HG03103 (cell line): Measurements from ENCODE around the gene CEBPZOS.

Experiments
- ATAC-seq: cut with Tn5 transposase; IDR thresholded peaks from one replicate; pipeline ENCODE4 v1.9.1; 2021; ENCODE audit warnings: low read depth; ENCODE audit not compliant: unreplicated experiment

CEBPZOS gene

DNA sequence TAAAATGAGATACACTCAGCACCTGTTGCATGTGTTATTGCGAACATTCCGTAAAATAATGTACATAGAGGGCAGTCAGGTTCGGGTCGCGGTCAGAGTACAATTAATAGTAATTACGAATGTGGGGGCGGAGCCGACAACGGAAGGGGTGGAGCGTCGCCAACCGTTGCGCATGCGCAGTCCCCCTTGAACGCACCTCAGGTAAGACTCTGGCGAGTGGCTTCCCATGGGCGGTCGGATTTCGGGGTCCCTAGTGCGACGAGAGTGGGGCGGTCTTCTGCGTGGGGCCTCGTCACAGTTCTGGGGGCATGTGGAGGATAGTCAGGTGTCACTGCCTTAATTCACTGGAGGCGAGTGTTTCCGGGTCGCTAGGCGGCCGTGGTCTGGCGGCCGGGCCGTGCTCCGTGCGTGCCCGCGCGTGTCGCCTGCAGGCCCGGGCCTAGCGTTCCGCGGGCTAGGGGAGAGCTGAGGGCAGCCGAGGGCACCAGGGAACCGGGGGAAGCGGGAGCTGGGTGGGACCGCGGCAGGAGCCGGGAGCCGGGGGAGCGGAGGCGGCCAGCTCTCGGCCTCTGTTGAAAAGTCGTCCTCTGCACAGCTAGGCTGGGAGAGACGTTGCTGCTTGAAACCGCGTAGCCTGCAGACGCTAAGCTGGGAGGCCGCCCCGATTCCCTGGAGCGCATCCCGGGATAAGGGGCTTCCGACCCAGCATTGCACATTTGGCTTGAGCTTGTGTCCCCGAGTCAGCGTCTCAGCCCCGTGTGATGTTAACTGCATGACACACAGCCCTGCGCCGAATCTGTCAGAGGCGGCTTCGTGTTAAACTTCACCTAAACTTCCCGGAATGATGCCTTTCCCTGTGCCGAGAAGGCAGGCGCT, at the start of gene CEBPZOS:
Gene CEBPZOS, plus strand, starts transcription at position 177 of the 876 bp plus-strand sequence. CDS start 3,209 bp downstream, outside the sequence.
- peak; percentile 63 for ATAC-seq

DNA sequence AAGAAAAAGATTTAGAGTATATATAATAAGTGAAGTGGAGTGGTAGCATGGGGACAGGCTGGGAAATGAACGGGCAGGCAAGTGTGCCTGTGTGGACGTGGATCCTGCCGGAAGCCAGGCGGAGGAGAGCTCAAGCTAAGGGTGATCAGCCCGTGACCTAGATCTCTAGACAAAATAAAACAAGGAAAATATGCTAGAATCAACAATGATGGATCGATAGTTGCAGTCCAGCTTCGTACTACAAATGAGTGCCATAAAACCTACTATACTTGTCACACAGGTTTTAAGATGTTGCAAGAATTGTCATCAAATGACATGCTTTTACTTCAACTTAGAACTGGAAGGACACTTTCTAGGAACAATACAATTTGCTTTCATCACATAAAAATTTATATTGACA, 48.0 kb upstream of the CEBPZOS start:
- no peak for ATAC-seq

DNA sequence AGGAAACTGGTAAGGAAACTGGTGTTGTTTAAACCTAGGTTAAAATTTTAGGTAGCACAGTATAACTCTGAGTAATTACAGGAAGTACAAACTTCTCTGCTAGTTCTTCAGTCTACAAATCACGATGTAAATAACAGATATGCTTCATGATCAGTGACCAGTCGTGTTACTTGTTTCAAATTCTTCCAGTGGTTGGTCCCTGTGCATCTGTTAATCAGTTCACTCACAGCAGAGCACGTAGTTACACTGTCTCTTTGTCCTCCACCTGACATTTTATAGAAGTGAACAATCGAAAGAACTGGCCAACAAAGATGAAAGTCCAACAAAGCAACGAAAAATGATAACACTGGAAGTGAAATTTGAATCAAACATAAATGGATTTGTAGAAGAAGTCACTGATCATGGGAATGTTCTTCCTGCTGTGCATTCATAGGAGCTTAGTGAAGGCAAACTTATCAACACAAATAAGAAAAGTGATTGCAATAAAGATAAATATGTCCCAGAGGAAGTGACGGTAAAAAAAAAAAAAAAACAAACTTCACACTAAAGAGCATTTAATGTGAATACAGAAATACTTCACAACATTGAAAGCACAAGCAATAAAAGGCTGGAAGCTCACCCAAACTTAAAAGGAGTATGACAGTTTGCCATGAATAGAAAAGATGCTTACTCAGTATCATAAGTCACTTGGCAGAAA, 46.5 kb upstream of the CEBPZOS start:
- no peak for ATAC-seq

DNA sequence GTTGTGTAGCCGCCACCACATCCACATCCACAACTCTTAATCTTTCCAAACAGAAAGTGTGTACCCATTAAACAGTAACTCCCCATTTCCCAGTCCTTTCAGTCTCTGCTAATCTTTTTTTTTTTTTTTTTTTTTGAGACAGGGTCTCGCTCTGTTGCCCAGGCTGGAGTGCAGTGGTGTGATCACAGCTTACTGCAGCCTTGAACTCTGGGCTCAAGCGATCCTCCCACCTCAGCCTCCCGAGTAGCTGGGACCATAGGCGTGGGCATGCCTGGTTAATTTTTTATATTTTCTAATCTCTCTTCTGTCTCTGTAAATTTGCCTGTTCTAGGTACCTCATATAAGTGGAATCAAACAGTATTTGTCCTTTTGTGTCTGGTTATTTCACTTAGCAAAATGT, 43.1 kb upstream of the CEBPZOS start:
- ATAC-seq: no peak

DNA sequence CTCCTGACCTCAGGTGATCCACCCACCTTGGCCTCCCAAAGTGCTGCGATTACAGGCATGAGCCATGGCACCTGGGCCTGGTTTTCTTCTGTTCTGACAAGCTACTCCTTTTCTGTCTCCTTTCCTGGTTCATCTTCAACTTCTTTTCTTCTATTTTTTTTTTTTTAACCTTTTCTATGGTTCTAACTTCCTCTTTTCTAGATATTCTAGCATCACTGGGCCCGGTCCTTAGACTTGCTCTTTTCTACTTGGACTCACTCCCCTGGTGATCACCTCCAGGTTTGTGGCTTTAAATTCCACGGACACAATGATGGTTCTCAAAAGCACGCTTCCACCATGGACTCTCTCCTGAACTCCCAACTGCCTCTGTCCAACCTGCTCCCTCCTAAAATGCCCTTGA, 41.5 kb upstream of the CEBPZOS start:
- ATAC-seq: no peak

DNA sequence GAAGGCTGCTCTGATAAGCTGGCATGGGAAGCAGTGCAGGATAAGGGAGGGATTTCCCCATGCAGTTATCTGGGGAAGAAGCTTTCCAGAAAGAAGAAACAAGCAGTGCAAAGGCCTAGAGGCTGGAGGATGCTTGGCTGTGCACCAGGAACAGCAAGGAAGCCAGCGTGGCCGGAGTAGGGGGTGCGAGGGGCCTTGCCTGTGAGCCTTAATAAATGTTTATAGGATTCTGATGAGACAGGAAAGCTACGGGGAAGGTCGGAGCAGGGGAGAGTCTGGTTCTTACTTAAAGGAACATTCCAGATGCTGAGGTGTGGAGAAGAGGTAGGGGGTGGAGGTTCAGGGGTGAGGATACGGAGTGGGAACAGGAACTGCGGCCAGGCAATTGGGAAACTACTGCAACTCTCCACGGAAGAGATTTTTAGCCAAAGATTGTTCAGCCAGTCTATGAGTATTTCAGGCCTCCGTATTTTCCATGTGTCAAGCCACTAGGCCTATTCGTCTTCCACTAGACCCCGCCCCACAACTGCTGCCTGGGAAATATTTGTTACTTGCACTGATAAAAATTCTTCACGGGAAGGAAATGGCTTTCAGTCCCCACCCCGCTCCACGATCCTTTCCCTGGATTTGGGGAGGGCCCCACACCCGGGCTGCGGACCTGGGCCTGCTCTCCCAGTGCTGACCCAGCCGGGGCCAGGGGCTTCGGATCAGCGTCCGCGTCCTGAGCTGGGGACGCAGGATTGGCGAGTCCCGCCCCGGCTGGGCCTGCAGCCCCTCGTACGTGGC, 40.0 kb upstream of the CEBPZOS start:
- ATAC-seq: no peak

DNA sequence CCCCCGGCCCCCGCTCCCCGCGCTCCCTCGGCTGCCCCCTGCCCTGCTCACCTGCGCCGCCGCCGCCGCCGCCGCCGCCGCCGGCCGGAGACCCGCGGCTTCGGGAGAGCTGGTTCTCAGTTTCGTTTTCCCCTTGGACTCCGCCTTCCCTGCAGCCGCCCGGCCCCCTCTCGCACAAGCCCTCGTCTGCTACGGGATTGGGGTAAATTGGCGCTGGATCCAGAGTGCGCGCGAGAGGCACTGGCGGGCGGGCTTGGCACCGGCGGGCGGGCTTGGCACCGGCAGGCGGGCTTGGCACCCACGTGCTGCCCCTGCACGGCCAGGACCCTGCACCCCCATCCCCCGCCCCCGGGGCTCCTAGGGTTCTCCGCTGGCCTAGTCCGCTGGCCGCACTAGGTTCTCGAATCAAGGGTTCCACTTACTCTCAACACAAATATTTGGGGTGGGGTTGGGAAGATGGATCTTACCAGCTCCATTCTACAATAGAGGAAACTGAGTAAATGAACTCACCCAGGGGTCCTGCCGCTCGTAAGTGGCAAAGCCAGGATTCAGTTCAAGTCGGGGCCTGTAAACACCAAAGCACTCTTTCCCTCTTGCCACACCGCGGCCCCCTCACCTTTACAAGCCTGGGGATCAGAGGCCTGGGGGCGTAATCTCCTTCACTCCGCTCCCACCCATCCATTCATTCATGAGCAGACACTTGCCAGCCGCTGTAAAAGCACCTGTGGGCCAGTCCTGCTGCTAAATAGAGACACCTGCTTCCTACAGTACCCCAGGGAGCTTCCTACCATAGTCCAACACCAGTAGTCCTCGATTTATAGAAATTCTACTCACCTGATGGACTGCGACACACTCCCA, 39.2 kb upstream of the CEBPZOS start, which contains the start of gene EIF2AK2:
Gene EIF2AK2, minus strand, starts transcription at position 124 of the 858 bp plus-strand sequence. CDS start 9,174 bp downstream, outside the sequence.
- ATAC-seq: peak; percentile 78

DNA sequence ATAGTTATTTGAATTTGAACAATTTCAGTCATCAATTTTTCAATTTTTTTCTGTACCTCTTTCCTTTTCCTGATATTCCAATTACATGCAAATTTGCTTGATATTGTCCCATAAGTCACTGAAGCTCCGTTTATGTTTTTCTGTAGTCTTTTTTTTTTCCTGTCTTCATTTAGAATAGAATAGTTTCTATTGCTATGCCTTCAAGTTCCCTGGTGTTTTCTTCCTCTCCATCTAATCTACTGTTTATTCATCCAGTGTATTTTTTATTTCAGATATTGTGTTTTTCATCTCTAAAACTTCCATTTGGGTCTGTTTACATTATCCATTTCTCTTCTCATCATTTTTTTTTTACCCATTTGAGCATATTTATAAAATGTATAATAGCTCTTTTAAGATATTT, 31.5 kb upstream of the CEBPZOS start:
- ATAC-seq: no peak

DNA sequence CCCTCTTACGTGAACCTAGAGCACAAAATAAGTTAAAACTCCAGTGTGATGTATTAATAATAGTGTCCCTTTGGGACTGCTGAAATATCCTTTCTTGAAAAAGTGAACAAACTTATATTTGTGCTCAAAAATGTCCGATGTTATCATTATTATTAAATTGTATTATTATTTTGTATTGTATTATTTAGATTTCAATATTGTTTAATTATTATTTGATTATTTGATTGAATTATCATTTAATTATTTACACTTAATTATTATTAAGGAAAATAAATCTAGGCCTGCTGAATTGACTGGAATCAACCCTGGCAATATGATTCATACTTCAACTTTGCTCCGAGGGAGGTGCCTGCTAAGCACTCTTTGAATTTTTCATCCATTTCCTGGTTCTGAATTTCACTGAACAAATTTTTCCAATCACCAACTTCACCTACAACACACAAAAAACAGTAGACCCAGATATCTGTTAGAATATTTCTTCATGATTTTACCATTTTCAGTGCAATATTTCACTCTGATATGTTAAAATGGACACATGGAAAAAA, 28.6 kb upstream of the CEBPZOS start:
- no peak for ATAC-seq

DNA sequence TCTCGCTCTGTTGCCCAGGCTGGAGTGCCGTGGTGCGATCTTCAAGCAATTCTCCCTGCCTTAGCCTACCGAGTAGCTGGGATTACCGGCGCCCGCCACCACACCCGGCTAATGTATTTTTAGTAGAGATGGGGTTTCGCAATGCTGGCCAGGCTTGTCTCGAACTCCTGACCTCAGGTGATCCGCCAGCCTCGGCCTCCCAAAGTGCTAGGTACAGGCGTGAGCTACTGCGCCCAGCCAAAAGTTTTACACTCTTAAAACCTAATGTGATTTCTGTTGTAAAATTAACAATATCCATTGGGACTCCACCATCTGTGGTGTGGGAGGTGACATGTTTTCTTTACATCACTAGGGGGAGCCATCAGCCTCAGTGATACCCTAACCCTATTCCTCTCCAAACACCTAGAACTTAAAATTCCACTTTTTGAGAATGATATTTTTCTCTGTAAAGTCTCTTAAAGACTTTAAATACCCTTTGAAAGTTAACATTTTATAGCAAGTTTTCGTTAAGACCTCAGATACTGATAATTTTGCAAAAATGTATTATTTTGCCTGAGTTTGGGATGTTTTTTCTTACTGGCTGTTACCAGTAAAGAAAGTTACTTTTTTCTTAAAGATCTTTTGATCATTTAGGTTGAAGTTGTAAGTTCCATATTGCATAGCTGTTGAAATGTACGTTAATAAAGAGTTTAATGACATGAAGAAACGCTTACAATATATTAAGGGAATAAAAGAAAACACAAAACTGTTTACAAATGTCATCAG, 27.9 kb upstream of the CEBPZOS start:
- peak; percentile 67 for ATAC-seq

DNA sequence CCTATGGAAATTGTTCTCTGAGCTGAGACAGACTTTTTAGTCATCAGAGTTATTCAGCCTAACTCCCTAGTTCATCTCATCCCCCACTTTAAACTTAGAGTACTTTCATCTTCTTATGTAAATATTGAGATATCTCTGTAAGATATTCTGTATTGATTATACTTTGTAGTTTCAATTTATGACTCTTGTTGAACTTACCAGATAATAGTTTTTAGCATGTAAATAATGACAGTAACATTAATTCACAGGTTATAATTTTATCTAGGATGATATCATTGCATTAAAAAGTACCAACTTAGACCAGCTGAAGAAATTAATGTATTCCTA, 24.7 kb upstream of the CEBPZOS start:
- ATAC-seq: no peak

DNA sequence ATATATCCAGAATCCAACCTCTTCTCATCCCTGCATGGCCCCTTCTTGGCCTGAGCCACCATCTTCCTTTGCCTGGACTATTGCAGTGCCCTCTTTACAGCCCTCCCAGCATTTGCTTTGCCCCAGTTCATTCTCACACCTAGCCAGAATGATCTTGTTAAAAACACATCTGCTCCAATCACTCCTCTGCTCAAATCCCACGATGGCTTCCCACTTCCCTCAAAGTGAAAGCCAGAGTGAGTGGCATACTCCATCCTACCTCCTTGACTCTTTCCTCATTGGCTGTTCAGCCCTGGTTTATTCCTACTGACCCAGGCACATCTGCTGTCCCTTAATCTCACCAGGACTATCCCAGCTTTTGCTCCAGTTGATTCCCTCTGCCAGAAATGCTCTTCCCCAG, 22.6 kb upstream of the CEBPZOS start:
- no peak for ATAC-seq

DNA sequence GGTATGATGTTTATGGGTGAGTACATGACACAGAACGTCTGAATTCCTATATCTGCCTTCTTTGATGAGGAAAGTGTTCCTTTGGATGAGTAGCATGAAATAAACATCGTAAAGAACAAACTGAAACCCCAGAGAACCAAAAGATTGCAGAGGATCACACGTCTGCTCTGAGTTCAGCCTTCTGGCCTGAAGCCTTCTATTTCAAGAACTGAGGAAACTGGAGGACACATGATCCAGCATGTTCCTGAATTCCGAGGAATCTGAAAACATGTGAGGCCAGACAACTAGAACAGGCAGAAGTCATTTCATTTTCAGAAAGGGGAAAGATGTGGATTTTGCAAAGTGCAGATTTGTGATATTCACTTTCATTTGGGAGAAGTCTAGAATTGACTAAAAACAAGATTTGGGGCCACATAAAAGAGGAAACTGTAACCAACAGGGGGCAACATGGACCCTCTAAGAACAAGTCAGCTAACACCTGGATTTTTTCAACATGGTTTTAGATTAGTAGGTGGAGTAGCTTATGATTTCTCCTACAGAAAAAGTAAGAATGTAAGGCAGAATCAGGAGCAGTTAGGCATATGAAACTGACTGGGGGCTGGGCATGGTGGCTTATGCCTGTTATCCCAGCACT, 16.2 kb upstream of the CEBPZOS start:
- no peak for ATAC-seq

DNA sequence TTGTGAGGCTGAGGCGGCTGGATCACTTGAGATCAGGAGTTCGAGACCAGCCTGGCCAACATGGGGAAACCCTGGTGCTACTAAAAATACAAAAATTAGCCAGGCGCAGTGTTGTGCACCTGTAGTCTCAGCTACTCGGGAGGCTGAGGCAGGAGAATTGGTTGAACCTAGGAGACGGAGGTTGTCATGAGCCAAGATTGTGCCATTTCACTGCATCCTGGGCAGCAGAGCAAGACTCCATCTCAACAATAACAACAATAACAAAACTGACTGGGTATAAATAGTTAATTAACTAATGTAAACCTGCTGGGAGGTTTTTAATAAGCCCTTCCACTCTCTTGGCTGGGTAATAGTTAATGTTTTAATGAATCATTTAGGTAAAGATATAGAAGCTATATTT, 15.7 kb upstream of the CEBPZOS start:
- ATAC-seq: no peak

DNA sequence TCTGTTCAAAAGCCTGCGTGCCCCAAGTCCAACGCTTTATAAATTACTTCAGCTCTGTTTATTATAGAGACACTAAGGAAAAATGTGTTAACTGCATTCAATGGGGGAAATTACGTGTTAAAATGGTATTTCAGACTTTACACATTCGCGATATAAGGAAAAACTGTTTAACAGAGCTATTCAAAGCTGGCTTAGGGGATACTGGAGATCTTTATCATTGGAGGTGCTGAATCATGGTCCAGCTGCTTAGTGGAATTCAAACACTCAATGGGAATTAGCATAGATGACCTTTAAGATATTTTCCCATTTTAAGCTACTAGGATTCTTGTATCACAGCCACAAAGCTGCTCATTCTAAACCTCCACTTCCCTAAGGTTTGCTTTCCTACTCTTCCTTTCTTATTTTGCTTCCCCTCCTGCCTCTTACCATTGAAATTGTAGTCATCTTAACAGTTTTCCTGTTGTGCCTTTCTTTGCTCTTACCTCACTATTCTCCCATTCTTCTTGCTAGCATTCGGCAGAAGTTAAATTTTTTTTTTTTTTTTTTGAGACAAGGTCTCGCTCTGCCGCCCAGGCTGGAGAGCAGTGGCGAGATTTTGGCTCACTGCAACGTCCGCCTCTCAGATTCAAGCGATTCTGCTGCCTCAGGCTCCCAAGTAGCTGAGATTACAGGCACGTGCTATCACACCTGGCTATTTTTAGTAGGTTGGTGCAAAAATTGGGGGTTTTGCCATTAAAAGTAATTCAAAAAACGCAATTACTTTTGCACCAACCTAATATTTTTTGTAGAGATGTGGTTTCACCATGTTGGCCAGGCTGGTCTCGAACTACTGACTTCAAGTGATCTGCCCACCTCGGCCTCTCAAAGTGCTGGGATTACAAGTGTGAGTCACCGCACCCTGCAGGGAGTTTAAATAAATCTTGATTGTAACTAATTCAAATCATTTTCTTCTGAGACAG, 14.3 kb upstream of the CEBPZOS start:
- ATAC-seq: no peak

DNA sequence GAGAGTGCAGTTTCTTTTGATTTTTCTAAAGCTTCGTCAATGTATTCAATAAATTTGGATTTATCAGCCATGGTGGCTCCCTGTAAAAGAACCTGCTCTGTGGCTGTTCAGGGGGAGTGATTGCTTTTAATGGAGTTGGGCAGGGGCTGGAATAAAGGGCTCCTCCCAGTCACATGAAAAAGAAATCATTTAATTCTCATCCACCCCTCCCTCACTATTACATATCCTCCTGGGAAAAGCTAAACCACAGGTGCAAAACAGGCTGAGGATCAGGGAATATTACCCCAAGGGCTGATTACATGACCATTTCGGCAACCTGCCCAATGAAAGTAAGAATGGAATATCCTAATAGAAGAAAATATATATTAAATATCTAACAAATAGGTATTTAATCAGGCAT, 7.7 kb upstream of the CEBPZOS start, which contains the start of gene SULT6B1:
Gene SULT6B1, minus strand, starts transcription at position 101 of the 400 bp plus-strand sequence. Its CDS starts 30 bp downstream, at position 71.
- ATAC-seq: no peak

DNA sequence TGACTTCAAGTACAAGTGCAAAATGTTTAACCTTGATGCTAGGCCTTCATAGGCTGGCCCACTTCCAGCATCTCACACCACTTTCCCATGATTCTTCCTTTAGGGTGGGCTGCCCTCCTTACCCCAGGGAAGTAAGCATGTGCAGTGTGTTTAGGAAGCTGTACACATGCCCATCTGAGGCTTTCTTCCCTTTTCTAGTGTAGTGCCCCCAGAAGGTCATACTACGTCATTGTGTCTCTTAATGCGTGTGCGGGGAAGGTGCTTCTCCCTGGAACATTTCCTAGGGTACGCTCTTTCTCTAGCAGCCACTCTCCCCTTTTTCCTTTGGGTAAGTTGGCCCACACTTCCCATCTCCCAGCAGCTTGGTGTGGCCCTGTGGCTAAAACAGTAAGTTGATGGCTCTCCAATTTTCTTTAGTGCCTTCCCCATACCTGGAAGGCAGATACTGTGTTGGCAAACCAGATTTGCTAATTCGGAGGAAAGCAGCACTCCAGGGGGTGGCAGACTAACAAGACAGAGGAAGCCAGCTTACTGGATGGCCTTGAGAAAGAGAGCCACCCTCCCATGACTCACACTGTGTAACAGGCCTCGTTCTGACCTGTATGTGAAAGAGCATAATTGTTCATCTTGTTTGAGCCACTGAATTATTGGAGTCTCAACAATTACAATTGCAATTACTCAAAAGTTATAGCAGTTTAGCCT, 6.7 kb upstream of the CEBPZOS start:
- no peak for ATAC-seq
